Neuronal stem cell (in vitro differentiated cells): Measurements from ENCODE around the gene PLAAT4.
"Not testable (repeated sequence)": the region's sequence is repeated elsewhere in the genome, so short reads cannot be mapped to it uniquely, and the experiment has no call there.

ENCODE experiments used
- DNase-seq: peaks from one replicate; pipeline ENCODE4 v3.0.0-alpha.2; 2013; ENCODE audit warnings: low spot score
- H2AFZ ChIP-seq: one replicate; pipeline ENCODE4 v1.6.1; 2013; ENCODE audit warnings: mild to moderate bottlenecking, low read length, inconsistent platforms
- H2AK5ac ChIP-seq: 2 replicates; pipeline ENCODE4 v1.6.1; 2013; ENCODE audit warnings: low read depth, mild to moderate bottlenecking, inconsistent platforms, low read length, moderate library complexity, mixed read lengths
- H2BK120ac ChIP-seq: 2 replicates; pipeline ENCODE4 v1.6.1; 2013; ENCODE audit warnings: low read depth, mild to moderate bottlenecking, inconsistent platforms, low read length, moderate library complexity, mixed read lengths
- H2BK12ac ChIP-seq: one replicate; pipeline ENCODE4 v1.6.1; 2013; ENCODE audit warnings: low read length, inconsistent platforms
- H2BK15ac ChIP-seq: 2 replicates; pipeline ENCODE4 v1.6.1; 2013; ENCODE audit warnings: mild to moderate bottlenecking, low read length, inconsistent platforms, mixed read lengths
- H2BK5ac ChIP-seq: one replicate; pipeline ENCODE4 v1.6.1; 2013; ENCODE audit warnings: inconsistent platforms, mild to moderate bottlenecking, low read length, moderate library complexity
- H3K14ac ChIP-seq: one replicate; pipeline ENCODE4 v1.6.1; 2013; ENCODE audit warnings: low read length, inconsistent platforms
- H3K18ac ChIP-seq: 2 replicates; pipeline ENCODE4 v1.6.1; 2013; ENCODE audit warnings: low read length, inconsistent platforms
- H3K23ac ChIP-seq: 2 replicates; pipeline ENCODE4 v1.6.1; 2013; ENCODE audit warnings: low read depth, mild to moderate bottlenecking, mixed read lengths, low read length, inconsistent platforms; ENCODE audit not compliant: poor library complexity
- H3K27ac ChIP-seq: replicated peaks from 3 replicates; pipeline ENCODE4 v1.5.1; 2013; ENCODE audit warnings: low read length, inconsistent platforms
- H3K27me3 ChIP-seq, 3 experiments: 2 replicates each; pipeline ENCODE4 v1.6.1; 2013; ENCODE audit warnings: low read length in 3 of 3, mild to moderate bottlenecking in 2 of 3, inconsistent platforms in 1 of 3, low read depth in 1 of 3, mixed read lengths in 1 of 3, moderate library complexity in 1 of 3; ENCODE audit not compliant: control insufficient read depth in 3 of 3, insufficient read depth in 3 of 3
- H3K36me3 ChIP-seq, 2 donors: replicated peaks in 1 of 2; 2 replicates each; pipeline ENCODE4 v1.6.1; 2013; ENCODE audit warnings: low read length in 2 of 2; ENCODE audit not compliant: control insufficient read depth in 2 of 2, insufficient read depth in 2 of 2
- H3K4ac ChIP-seq: 2 replicates; pipeline ENCODE4 v1.6.1; 2013; ENCODE audit warnings: inconsistent platforms, mild to moderate bottlenecking, low read length, moderate library complexity
- H3K4me1 ChIP-seq, 2 donors: 1 replicate in 1 of 2; 2 replicates in 1 of 2; pipeline ENCODE4 v1.6.1; 2013; ENCODE audit warnings: low read length in 2 of 2, low read depth in 1 of 2; ENCODE audit not compliant: control insufficient read depth in 2 of 2, insufficient read depth in 1 of 2
- H3K4me2 ChIP-seq: one replicate; pipeline ENCODE4 v1.6.1; 2013; ENCODE audit warnings: mild to moderate bottlenecking, low read length, inconsistent platforms; ENCODE audit not compliant: insufficient read depth, poor library complexity, severe bottlenecking
- H3K4me3 ChIP-seq, 2 donors: 2 replicates each; pipeline ENCODE4 v1.5.1; 2013; ENCODE audit warnings: low read length in 2 of 2, mild to moderate bottlenecking in 2 of 2, inconsistent platforms in 1 of 2, moderate library complexity in 1 of 2
- H3K79me1 ChIP-seq: one replicate; pipeline ENCODE4 v1.6.1; 2013; ENCODE audit warnings: low read depth, mild to moderate bottlenecking, inconsistent platforms, low read length, moderate library complexity
- H3K9ac ChIP-seq: one replicate; pipeline ENCODE4 v1.6.1; 2013; ENCODE audit warnings: mild to moderate bottlenecking, low read depth, low read length, inconsistent platforms; ENCODE audit not compliant: poor library complexity
- H3K9me3 ChIP-seq, 2 donors: replicated peaks in 1 of 2; 2 replicates each; pipeline versions ENCODE3 to v1.6.1; 2013; ENCODE audit warnings: low read length in 2 of 2, mild to moderate bottlenecking in 2 of 2, inconsistent platforms in 1 of 2, low read depth in 1 of 2, mixed read lengths in 1 of 2, moderate library complexity in 1 of 2; ENCODE audit not compliant: control insufficient read depth in 2 of 2, insufficient read depth in 1 of 2
- H4K8ac ChIP-seq: one replicate; pipeline ENCODE4 v1.6.1; 2013; ENCODE audit warnings: low read depth, mild to moderate bottlenecking, inconsistent platforms, low read length, moderate library complexity
- H4K91ac ChIP-seq: one replicate; pipeline ENCODE4 v1.6.1; 2013; ENCODE audit warnings: low read length, low read depth, mild to moderate bottlenecking, inconsistent platforms; ENCODE audit not compliant: poor library complexity
- WGBS, 2 donors: extraction: QIAGEN DNeasy Blood & Tissue Kit; methylation state at CpG; one replicate each; pipeline ENCODE4 v1.1.7; 2013; ENCODE audit warnings: missing lambda C conversion rate in 2 of 2, mixed read lengths in 1 of 2; ENCODE audit not compliant: insufficient read length in 2 of 2, insufficient replicate concordance in 1 of 2; ENCODE audit errors: extremely low coverage in 2 of 2; 5-methylcytosine and 5-hydroxymethylcytosine counted together

PLAAT4 gene

DNA sequence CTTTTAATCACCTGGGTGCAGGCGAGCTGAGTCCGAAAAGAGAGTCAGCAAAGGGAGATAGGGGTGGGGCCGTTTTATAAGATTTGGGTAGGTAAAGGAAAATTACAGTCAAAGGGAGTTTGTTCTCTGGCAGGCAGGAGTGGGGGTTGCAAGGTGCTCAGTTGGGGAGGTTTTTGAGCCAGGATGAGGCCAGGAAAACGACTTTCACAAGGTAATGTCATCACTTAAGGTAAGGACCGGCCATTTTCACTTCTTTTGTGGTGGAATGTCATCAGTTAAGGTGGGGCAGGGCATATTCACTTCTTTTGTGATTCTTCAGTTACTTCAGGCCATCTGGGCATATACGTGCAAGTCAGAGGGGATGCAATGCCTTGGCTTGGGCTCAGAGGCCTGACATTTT lies 7.2 kb upstream of the PLAAT4 start:
- not testable (repeated sequence) for H4K8ac ChIP-seq, H3K23ac ChIP-seq, H3K9me3 ChIP-seq, H3K4me2 ChIP-seq, H4K91ac ChIP-seq, H3K27ac ChIP-seq, H3K18ac ChIP-seq, H3K79me1 ChIP-seq, H2BK120ac ChIP-seq, H2BK12ac ChIP-seq, H3K4ac ChIP-seq, H3K14ac ChIP-seq, H2BK15ac ChIP-seq, DNase-seq, H2AK5ac ChIP-seq, H2BK5ac ChIP-seq, H3K9ac ChIP-seq, H3K36me3 ChIP-seq, H3K4me3 ChIP-seq, H2AFZ ChIP-seq
- Histone ChIP-seq H3K4me1 (peaks cover 0 to 12% of the 10 kb centered on the region in 2 donors), H3K27me3 (peaks cover 0 to 21% (median 0%) of the 10 kb centered on the region in 3 experiments)
- WGBS, 2 donors = no CpG with 5 or more reads among the region's 6 CpGs

DNA sequence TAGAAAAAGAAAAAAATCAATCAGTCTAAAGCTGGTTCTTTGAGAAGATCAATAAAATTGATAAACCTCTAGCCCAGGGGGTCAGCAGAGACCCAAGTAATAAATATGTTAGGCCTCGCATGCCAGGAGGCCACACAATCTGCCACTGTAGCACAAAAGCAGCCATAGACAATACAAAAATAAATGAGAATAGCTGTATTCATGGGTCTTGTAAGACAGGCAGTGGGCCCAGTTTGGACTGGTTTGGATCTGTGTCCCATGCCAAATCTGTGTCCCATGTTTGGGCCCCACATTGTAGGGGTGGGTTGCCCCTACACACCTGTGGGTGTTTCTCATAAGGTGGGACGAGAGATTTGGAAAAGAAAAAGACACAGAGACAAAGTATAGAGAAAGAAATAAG lies 6.6 kb upstream of the PLAAT4 start:
- H3K79me1 ChIP-seq = no peaks in the 10 kb centered on the region
- H2BK15ac ChIP-seq = no peak overlapping the region
- H3K9ac ChIP-seq = no peak overlapping the region
- H2BK5ac ChIP-seq = no peak overlapping the region
- no CpG with 5 or more reads among the region's 2 CpGs for WGBS, 2 donors
- no peak overlapping the region for H4K8ac ChIP-seq
- no peak for DNase-seq
- no peak overlapping the region for H3K27ac ChIP-seq
- no peak overlapping the region for H2AFZ ChIP-seq
- H4K91ac ChIP-seq = no peak overlapping the region
- no peak overlapping the region for H3K4ac ChIP-seq
- H3K4me1 ChIP-seq = peaks cover 0 to 12% of the 10 kb centered on the region in 2 donors
- no peak overlapping the region for H3K4me3 ChIP-seq
- H2BK120ac ChIP-seq = no peak overlapping the region
- no peak overlapping the region for H3K18ac ChIP-seq
- no peaks in the 10 kb centered on the region for H3K9me3 ChIP-seq
- no peak overlapping the region for H3K23ac ChIP-seq
- no peak overlapping the region for H3K14ac ChIP-seq
- H3K27me3 ChIP-seq = peaks cover 0 to 21% (median 0%) of the 10 kb centered on the region in 3 experiments
- no peaks in the 10 kb centered on the region for H3K36me3 ChIP-seq
- no peak overlapping the region for H2AK5ac ChIP-seq
- no peak overlapping the region for H2BK12ac ChIP-seq
- no peak overlapping the region for H3K4me2 ChIP-seq

DNA sequence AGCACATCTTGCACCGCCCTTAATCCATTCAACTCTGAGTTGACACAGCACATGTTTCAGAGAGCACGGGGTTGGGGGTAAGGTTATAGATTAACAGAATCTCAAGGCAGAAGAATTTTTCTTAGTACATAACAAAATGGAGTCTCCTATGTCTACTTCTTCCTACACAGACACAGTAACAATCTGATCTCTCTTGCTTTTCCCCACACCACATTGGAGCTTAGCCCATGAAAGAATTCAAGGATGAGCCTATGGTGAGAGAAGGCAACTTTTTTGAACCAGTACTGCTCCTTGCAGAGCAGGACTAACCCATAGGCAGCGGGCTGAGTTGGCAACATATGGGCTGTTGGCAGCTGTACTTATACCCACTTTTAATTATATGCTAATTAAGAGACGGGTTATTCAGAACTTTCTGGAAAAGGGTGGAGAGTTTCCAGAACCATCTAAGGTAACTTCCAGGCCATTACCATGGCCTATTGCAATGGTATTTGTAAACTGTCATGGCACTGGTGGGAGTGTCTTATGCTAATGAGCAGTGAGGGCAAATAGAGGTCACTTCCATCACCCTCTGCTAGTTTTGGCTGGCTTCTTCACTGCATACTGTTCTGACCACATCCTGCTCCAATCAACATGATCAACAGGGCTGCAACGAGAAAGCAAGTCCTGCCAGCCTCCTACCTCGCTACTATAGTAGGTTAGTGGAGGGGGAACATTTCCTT lies 5.4 kb upstream of the PLAAT4 start:
- H3K14ac ChIP-seq, H3K4me3 ChIP-seq, H4K91ac ChIP-seq, H2BK15ac ChIP-seq, H2AFZ ChIP-seq, H3K9me3 ChIP-seq, H3K36me3 ChIP-seq, H3K23ac ChIP-seq, H2AK5ac ChIP-seq, H3K4me2 ChIP-seq, H3K79me1 ChIP-seq, H3K27ac ChIP-seq, H4K8ac ChIP-seq, H3K9ac ChIP-seq, H2BK5ac ChIP-seq, H2BK12ac ChIP-seq, H3K4ac ChIP-seq, DNase-seq, H2BK120ac ChIP-seq, H3K18ac ChIP-seq: not testable (repeated sequence)
- no CpG with 5 or more reads among the region's 6 CpGs for WGBS, 2 donors
- Histone ChIP-seq H3K27me3 (peaks cover 0 to 21% (median 0%) of the 10 kb centered on the region in 3 experiments), H3K4me1 (peaks cover 0 to 12% of the 10 kb centered on the region in 2 donors)

DNA sequence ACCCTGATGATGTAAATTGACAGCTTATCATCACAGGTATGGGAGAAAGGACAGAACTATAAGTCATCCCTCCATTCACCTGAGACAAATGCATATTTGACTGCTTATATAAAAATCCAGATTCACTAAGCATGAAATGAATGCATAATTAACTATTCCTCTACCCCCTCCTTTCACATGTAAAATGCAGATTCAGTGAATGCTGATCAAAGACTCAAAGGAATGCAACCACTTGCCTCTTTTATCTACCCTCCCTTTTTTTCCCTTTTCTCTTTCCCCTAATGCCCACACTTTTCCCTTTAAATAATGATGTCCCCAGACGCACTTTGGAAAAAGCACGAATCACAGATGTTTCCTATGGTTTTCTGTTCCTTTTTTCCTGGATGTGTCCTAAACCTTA lies 4.5 kb upstream of the PLAAT4 start:
- Histone ChIP-seq H2BK5ac (no peak overlapping the region), H3K4me3 (no peak overlapping the region), H3K14ac (no peak overlapping the region), H2AK5ac (no peak overlapping the region), H2AFZ (no peak overlapping the region), H3K36me3 (no peaks in the 10 kb centered on the region), H3K4me2 (no peak overlapping the region), H3K27me3 (peaks cover 0 to 21% (median 0%) of the 10 kb centered on the region in 3 experiments), H2BK15ac (no peak overlapping the region), H3K23ac (no peak overlapping the region), H2BK120ac (no peak overlapping the region), H3K18ac (no peak overlapping the region), H3K9ac (no peak overlapping the region), H3K9me3 (no peaks in the 10 kb centered on the region), H4K8ac (no peak overlapping the region), H2BK12ac (no peak overlapping the region), H4K91ac (no peak overlapping the region), H3K4ac (no peak overlapping the region), H3K4me1 (peaks cover 0 to 12% of the 10 kb centered on the region in 2 donors), H3K27ac (no peak overlapping the region), H3K79me1 (no peaks in the 10 kb centered on the region)
- no CpG with 5 or more reads among the region's 2 CpGs for WGBS, 2 donors
- DNase-seq = no peak
